Measurements from ENCODE around the gene GJA1.

GRCh38 chr6:121439475-121439874 lies 4.0 kb downstream of the GJA1 start:
- TF ChIP-seq EZH2 (IDR thresholded peaks at IDR 0.05; ENCODE audit: borderline replicate concordance, low read depth, low read length, severe bottlenecking) = no peak
- TF ChIP-seq CTCF (IDR thresholded peaks at IDR 0.05; ENCODE audit: borderline replicate concordance, extremely low read depth, low read length, poor library complexity, severe bottlenecking) = no peak

Data from DND-41 (cell line).